ENCODE measurements around the gene SMARCB1.

The SMARCB1 gene

DNA sequence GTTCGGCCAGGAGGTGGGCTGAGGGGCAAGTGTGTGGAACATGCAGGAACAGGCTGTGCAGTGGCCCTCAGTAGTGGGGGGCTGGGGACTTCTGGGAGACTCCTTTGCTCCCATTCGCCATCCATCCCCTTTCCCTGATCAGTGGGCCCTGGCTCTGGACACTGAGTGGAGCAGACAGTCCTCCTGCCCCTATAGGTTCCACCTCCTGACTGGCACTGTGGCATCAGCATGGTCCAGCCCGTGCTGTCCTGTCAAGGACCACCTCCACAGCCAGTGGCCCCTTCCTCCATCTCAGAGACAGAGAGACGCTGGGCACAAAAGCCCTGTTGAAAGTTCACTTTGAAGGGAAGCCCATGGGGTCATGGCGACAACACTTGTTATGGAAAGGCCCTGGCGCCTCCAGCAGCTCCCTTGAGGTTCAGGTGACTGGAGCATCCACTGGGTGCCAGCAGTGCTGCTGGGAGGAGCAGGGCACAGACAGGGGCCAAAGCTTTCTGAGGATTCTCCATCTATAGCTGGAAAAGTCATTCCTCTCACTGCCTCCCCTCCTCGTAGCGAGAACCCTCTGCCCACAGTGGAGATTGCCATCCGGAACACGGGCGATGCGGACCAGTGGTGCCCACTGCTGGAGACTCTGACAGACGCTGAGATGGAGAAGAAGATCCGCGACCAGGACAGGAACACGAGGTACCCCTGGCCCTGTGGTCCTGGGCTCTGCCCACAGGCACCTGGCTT, 46.4 kb downstream of the SMARCB1 start:
- no peak for FAIRE-seq

DNA sequence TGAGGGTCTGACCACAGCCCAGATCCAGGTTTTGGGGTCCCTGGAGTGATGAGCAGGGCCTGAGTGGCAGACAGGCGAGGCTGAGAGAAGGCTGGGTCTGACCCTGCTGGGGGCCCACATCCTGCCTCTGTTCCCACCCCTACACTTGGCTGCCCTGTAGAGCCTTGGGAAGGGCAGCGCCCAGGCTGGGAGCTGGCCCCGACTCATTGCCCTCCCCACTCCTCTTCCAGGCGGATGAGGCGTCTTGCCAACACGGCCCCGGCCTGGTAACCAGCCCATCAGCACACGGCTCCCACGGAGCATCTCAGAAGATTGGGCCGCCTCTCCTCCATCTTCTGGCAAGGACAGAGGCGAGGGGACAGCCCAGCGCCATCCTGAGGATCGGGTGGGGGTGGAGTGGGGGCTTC, 47.1 kb downstream of the SMARCB1 start:
- no peak for FAIRE-seq

DNA sequence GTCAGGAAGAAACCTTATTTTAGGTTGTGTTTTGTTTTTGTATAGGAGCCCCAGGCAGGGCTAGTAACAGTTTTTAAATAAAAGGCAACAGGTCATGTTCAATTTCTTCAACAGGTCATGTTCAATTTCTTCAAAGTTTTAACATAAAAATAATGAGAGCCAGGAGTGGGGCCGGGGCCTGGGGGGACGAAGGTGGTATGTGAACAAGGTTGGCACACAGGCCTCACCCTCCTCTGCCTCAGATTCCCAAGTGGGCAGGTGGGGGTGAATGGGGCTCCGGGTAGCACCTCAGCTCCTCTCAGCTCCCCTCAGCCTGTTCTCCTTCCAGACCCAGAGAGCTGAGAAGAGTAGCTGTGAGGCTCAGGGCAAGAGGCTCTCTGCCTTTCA, 47.6 kb downstream of the SMARCB1 start:
- FAIRE-seq, result no peak

DNA sequence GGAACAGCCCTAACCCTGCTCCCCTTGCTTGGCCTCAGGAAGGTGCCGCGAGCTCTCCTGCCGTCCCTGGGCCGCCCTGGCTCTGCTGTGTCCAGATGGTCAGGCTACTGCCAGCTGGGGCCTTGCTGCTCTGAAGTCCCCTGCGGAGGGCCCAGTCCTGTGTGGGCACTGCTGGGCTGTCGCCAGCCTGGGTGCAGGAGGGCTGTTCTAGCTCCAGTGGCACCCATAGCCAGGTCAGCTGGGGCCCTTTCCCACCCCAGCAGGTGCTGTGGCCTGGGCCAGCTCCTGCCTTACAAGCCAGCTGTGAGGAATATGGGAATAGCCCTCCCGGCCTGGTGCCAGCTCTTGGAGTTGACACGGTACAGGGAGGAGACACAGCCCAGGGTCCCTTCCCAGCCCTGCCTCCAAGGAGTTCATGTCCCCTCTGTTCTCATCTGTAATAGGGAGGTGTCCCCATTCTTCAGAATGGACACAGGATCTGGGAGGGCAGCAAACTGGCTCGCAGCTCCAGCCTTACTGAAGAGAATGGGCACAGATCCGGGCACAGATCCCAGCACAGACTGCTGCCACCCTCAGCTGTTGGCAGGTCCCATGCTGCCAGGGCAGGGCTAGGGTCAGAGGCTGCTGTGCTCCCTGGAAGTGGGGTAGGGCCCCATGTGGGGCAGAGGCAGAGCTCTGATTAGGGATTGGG, 48.2 kb downstream of the SMARCB1 start:
- no peak for FAIRE-seq

DNA sequence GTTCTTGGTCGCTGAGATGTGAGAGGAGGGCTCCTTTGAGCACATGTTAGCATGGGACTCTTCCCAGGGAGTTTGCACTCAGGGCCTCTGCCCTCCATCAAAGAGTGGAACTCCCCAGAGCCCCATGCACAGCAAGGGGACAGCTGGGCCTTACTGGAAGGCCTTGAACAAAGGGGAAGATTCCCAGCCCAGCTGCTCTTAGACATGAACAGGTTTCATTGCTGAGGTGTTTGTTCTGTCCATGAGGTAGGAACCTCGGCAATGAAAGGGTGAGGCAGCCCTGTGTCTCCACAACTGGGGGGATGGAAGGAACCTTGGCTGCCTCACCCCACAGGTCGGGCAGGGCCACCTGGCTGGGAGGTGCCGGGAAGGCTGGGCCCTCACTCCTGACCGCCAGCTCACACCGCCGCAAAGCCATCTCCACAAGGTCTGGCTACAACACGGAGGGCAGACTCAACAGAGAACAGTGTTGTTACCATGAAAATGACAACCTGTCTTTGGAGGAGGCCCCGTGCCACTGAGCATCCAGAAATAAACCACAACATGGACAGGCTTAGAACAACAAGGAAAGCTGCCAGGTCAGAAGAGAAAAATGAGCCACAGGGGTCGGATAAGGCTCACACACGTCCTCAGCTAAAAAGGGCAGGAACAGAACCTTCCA, 48.8 kb downstream of the SMARCB1 start:
- no peak for FAIRE-seq

DNA sequence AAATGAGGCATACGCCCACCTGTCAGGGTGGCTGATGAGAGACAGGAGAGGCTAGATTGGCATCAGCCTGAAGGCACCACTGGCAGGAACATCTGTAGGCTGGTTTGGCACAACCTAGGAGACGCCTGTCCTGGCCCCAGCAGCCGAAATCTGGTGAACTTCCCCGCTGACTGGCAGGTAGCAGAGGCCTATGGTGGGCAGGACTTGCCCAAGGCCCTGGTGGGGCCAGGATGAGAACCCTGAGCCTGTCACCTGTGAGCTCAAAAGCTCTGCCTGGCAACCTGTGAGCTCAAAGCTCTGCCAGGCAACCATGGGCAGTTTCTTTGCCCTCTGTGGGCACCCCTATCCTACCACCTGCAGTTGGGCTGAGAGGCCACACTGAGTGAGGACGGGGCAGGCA, 49.5 kb downstream of the SMARCB1 start:
- no peak for FAIRE-seq

DNA sequence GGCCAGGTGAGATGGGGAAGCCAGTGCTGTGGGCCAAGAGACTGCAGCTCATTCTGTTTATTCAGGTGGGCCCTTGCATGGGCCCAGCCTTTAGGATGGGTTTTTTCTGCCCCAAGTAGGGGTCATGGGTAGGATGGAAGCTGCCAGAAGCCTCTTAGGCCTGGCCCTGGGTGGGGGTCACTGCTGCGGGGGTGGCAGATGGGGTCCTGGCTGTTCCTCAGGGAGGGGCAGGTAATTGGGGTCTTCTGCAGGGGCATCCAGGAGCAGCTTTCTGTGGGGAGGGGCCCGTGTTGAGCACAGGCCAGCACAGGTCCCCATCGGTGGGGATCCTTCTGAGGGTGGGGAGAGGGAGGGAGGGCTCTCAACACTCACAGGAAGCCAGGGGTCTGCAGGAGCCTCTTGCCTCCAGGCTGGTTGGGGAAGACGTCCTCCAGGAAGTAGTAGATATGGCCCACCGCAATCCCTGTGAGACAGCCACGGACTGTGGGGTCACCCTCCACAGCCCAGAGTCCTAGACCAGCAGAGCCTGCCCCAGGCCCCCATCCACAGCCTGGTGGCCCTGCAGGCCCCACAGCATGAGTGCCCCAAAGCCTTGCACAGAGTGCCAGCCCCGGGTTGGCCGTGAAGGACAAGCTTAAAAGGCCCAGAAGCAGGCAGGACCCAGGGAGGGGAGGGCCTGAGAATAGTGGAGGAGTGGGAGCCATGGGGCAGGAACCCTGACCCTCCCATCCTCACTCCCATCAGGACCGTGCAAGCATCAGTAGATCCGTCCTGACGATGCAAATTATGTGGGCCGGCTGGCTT, 50.1 kb downstream of the SMARCB1 start:
- FAIRE-seq, result no peak

DNA sequence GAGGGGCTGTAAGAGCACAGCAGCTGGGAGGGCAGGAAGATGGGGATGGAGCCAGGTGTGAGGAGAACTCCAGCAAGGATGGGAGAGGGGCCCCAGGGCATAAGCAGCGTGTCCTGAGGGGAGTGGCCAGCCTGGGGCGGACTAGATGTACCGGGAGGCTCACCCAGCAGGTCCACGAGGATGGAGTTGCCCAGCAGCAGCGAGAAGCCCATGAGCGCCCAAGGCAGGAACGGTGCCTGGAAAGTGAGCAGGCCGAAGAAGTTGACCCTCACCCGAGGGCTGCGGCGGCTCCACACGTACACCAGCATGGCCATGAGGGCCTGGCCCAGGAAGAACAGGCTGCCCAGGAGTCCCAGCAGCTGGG, 50.7 kb downstream of the SMARCB1 start:
- no peak for FAIRE-seq

DNA sequence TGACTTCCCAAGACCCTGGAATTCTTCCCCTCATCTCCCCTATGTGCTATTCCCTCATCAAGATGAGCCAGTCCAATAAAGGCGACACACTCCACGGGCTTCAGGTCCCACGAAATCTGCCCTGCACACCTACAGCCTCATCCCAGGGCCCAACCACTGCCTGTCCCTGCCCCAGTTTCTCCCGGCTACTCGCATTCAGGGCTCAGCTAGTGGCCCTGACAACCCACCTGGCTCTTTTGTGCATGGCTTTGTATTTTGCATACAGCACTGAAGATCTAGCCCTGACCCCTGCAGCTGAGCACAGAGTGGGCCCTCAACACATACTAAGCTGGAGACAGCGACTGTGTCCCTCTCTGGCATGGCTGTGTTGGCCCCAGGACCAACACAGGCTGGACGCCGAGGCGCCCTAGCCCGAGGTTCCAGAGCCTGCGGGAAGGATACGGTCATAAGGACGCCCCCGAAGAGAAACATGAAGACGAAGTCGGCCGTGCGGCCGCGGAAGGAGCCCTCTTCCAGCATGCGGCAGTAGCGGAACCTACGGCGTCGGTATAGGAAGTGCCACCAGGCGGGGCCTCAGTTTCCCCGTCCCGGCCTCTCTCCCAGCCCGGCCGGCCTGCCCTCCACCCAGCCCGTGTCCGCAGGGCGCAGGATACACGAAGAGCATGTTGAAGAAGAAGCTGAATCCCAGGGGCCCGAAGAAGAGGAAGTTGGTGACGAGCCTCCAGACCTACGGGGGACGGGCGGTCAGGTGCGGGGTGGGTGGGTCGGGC, 51.3 kb downstream of the SMARCB1 start:
- no peak for FAIRE-seq

DNA sequence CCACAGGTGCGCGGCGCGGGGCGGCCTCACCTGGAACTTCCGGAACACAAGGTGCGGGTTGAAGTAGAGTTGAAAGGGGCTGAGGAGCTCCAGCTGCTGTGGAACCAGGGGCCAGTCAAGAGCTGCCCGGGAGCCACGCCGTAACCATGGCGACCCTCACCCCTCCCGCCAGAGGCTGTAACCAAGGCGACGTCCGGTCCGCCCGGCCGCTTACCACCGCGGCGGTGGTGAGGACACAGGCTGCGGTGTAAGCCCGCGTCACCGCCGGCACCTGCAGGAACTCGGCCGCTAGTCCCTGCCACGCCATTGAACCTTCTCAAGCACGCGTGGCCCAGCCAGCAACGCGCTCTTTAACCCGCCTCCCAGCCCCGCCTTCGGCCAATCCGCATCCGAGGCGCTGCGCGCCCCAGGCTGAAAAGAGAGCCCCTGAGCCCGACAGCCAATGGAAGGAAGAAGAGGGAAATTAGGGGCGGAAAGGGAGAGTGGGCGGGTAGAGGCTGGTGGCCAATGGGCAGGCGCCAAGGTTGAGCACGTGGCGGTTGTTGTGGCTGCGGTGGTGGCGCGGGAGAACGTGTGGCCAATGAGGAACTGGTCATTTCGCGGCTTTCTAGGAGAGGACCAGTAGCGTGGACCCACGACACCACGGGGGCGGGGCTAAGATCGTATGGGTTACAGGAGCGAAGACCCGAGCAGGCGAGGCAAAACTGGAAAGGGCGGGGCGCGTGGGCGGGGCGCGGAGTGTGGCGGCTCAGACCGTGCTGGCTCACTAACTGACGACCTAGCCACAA, 52.1 kb downstream of the SMARCB1 start, which contains the start of gene DERL3:
DERL3 (minus strand) TSS at position 326 of the 788 bp plus-strand sequence; CDS start at position 307, 19 bp downstream.
- peak; percentile 85 for FAIRE-seq

DNA sequence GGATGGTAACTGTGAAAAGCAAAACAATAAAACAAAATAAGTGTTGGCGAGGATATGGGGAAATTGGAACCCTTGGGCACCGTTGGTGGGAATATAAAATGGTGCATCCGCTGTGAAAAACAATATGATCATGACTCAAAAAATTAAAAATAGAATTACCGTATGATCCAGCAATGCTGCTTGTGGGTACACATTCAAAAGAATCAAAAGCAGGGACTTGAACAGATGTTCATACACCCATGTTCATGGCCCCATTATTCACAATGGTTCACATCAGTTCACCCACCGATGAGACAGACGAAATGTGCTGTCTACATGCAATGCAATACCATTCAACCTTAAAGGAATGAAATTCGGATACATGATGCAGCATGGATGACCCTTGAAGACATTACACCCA, 53.3 kb downstream of the SMARCB1 start:
- FAIRE-seq, result no peak

DNA sequence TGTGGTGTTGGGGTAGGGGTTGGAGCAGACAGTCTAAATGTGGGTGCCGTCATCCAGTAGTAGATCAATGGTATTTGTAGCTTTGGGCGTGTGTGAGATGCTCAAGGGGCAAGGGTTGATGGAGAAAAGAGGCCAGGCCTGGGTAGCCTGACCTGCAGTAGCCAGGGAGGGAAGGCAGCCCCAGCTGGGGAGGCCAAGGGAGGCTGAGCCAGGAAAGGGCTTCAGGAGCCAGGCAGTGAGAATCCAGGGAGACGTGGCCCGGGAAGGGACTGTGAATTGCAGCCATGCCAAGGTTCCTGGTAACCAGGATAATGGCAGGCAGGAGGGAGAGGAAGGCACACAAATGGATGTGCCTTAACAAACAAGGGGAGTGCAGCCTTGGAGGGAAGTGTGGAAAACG, 54.5 kb downstream of the SMARCB1 start:
- no peak for FAIRE-seq

DNA sequence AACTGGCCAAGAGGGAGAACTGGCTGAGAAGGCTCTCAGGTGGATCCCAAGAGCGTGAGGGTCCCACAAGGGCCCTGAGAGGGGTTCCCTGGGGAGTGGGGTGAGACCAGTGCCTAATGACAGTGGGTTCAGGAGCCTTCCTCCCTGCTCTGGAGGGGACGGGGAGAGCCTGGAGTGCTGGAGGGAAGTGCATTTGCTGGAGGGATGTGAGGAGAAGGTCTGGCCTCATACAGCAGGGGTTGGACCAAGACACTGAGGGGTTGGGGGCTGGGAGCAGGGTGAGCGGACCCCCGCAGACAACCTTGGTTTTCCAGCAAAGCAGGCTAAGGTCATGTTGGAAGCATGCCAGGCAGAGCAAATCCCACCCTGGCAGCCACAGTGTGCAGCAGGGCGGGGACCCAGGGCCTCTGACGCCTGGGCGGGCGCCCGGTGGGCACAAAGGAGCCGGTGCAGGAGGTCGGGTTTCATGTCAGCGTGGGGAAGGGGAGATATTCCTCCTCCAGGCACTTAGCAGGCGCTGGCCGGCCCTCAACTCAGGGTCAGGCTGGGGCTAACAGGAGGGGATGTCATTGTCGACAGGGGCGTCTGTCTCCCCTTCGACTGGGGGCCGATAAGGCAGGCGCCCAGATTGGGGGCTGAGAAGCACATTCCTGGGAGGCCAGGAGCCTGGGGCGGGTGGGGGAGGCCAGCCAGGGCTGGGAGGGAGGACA, 55.1 kb downstream of the SMARCB1 start:
- FAIRE-seq, result no peak

DNA sequence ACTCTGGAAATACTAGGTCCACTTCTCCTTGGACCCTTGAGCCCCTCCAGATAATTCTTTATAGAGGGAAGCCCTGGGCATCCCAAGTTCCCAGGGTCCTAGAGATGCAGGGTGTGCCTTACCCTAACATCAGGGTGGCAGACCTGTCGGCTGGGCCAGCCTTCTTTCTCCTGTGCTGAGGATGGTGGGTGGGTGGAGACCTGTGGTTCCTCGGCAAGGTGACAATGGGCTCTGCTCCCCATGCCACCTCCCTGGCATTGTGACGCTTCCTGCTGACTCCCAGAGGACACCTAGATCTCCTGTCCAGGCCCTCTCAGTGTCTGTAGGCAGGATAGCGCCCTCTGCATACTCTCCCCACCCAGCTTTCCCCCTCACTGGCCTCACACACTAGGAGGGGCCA, 55.8 kb downstream of the SMARCB1 start:
- FAIRE-seq, result no peak

DNA sequence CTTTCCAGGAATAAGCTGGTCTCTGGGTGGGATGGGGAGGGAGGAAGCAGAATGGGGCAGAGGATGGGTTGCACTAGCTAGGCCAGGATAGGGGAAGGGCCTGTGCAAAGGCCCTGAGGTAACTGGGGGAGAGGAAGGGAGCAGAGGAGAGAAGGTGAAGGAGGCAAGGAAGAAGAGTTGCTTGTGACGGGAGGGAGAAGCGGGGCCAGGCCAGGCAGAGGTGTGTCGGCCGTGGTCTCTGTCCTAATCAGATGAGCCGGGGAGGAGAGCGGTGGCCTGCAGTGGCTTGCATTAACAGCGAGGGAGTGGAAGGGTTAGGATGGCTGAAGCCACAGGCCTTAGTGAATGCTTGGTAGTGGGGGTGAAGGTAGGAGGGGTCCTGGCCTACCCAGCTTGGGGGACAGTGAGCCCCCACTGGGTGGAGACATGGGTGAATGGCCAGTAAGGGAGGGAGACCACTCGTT, 58.0 kb downstream of the SMARCB1 start:
- no peak for FAIRE-seq

DNA sequence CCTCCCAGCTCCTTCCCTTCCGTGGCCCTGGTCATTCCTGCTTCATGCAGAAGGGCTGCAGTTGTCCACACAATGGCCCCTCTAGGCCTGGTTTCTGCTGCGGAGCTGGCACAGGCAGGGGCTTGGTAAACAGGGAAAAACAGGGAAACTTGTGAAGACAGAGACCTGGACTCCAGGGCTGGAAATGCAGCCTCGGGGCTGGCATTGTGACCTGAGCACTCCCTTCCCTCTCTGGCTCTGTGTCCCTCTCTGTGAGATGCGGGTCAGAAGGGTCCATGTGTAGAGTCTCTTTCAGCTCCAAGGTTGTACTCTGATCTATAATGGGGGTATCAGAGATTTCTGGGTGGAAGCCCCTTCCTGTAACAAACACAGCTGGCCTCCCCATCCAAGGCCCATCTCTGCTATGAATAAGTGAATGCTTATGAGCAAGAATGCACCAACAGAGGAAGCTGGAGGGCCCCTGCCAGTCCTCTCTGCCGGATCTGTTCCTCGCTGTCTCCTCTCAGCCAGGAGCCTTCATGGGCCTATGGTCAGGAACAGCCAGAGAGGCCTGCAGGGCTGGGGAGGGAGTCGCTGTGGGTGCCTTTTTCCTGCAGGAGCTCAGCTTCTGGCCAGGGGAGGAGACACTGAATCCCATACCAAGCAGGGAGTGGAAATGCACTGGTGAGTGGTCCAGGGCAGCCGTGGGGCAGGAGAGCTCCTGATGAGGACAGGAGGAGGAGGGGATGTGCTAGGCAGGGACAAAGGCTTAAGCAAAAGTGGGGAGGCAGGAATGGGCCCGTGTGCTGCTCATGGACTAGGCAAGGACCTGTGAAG, 58.7 kb downstream of the SMARCB1 start:
- no peak for FAIRE-seq

DNA sequence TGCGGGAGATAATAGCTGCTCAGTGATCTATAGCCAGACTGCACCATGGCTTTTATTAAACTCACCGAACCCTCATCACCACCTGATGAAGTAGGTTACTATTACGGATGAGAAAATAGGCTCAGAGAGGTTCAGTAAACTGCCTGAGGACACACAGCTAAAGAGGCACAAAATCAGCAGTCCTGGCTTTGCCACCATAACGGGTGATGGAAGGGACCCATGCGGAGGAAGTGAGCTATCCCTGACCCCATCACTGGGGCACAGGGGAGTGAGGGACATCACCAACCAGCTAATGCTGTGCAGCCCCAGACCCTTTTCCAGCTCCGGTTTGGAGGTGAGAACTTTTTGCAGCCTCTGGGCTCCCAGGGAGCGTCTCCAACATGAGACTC, 59.3 kb downstream of the SMARCB1 start:
- no peak for FAIRE-seq

DNA sequence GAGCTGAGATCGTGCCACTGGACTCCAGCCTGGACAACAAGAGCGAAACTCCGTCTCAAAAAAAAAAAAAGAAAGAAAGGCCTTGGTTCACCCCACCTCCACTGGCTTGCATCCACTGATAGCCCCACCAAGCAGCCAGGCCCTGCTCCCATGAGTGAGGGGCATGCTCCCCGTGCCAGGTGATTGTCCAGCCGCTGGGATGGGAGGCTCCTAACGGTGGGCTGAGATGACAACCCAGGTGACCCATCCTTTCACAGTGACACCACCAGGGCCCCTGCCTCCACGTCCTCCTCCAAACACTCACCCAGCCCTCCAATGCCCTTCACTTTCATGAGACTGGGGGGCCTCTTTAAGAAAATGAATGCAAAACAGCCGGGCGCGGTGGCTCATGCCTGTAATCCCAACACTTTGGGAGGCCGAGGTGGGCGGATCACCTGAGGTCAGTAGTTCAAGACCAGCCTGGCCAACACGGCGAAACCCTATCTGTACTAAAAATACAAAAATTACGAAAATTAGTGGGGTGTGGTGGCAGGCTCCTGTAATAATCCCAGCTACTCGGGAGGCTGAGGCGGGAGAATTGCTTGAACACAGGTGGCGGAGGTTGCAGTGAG, 60.6 kb downstream of the SMARCB1 start:
- FAIRE-seq, result no peak
